Central memory CD8-positive, alpha-beta T cell (primary cell): ENCODE results near the gene ZCCHC7.

ENCODE experiments used
- ATAC-seq: fragments of 150-1000 bp; cut with Tn5 transposase; replicated peaks from 2 replicates; pipeline ENCODE4 v1.10.0; 2022; ENCODE audit warnings: mild to moderate bottlenecking, moderate FRiP score, moderate number of reproducible peaks; ENCODE audit not compliant: poor library complexity, severe bottlenecking; ENCODE audit errors: extremely low read depth
- DNase-seq, 2 donors: peaks; one replicate each; pipeline ENCODE4 v3.0.0; 2021; ENCODE audit warnings: low spot score in 2 of 2
- H3K27ac Mint-ChIP-seq: one replicate; pipeline ENCODE4 v1.8.0; 2022; ENCODE audit warnings: low read depth, mild to moderate bottlenecking, moderate library complexity, mixed read lengths
- H3K27me3 Mint-ChIP-seq: one replicate; pipeline ENCODE4 v1.8.0; 2022; ENCODE audit warnings: mixed read lengths
- H3K36me3 Mint-ChIP-seq: one replicate; pipeline ENCODE4 v1.8.0; 2022; ENCODE audit warnings: mild to moderate bottlenecking, moderate library complexity, mixed read lengths; ENCODE audit not compliant: insufficient read depth
- H3K4me1 Mint-ChIP-seq: one replicate; pipeline ENCODE4 v1.8.0; 2022; ENCODE audit warnings: mixed read lengths
- H3K4me3 Mint-ChIP-seq: one replicate; pipeline ENCODE4 v1.8.0; 2022; ENCODE audit warnings: mild to moderate bottlenecking, moderate library complexity, mixed read lengths
- H3K9me3 Mint-ChIP-seq: one replicate; pipeline ENCODE4 v1.8.0; 2022; ENCODE audit warnings: mixed read lengths

Gene ZCCHC7

GRCh38 chr9:37378613-37379004, 258.2 kb downstream of the ZCCHC7 start:
- Mint-ChIP-seq H3K27ac (no peak overlapping the region), H3K36me3 (peaks cover 1% of the 10 kb centered on the region), H3K4me3 (no peak overlapping the region), H3K27me3 (peaks cover 50% of the 10 kb centered on the region), H3K9me3 (no peaks in the 10 kb centered on the region), H3K4me1 (no peaks in the 10 kb centered on the region)
- ATAC-seq = no peak
- no peak for DNase-seq

DNA sequence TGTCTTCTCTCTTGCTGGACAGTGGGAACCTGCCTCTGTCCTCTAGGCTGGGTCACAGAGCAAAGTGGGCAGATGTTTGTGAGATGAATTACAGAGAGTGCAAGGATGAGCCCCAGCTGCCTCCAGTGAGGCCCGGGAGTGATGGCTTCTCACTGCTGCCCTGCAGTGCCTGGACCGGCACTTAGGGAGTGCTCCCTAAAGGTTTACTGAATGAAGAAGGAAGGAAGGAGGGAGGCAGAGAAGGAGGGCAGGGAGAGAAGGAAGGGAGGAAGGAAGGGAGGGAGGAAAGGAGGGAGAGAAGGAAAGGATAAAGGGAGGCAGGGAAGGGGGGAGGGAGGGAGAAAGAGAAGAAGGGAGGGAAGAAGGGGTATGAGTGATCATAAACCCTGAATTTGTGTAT, 259.5 kb downstream of the ZCCHC7 start:
- ATAC-seq = no peak
- Mint-ChIP-seq H3K4me1 (no peaks in the 10 kb centered on the region), H3K36me3 (peaks cover 1% of the 10 kb centered on the region), H3K4me3 (no peak overlapping the region), H3K27ac (no peak overlapping the region), H3K9me3 (no peaks in the 10 kb centered on the region), H3K27me3 (peaks cover 50% of the 10 kb centered on the region)
- DNase-seq = no peak

GRCh38 chr9:37380570-37380969, 260.2 kb downstream of the ZCCHC7 start:
- peaks cover 50% of the 10 kb centered on the region for H3K27me3 Mint-ChIP-seq
- DNase-seq = no peak
- H3K36me3 Mint-ChIP-seq = peaks cover 1% of the 10 kb centered on the region
- no peak overlapping the region for H3K27ac Mint-ChIP-seq
- no peak overlapping the region for H3K4me3 Mint-ChIP-seq
- no peak for ATAC-seq
- no peaks in the 10 kb centered on the region for H3K9me3 Mint-ChIP-seq
- no peaks in the 10 kb centered on the region for H3K4me1 Mint-ChIP-seq

DNA sequence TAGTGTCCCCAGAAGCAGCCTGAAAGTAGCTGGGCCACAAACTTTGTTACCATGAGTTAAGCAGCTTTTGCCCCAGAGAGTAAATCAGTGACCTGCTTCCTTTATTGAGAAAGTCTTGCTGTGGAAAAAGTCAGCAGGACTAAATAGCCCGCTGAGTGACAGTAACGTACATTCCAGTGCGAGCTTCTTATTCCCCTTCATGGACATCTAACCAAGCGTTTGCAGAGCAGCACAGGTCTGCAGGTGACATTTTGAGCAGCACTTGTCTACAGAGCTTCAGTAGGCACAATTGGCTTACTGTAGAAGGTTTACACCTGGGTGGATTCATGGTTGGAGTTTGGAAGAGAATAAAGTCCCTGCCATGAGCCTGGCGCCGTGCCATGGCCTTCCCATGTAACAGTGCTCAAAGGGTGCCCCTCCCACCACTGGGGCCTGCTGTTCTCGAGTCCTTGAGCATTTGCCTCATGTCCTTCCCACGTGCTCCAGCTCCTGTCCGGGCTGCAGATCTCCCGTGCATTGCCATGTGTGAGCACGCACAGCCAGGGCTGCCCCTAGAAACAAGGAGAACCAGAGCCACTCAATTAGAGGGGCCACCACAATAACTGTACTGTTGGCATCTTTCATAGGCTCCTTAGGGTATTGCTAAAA, 260.8 kb downstream of the ZCCHC7 start:
- ATAC-seq (no peak), DNase-seq (no peak)
- Mint-ChIP-seq H3K27ac (no peak overlapping the region), H3K4me1 (no peaks in the 10 kb centered on the region), H3K36me3 (peaks cover 1% of the 10 kb centered on the region), H3K27me3 (peaks cover 48% of the 10 kb centered on the region), H3K9me3 (no peaks in the 10 kb centered on the region), H3K4me3 (no peak overlapping the region)

DNA sequence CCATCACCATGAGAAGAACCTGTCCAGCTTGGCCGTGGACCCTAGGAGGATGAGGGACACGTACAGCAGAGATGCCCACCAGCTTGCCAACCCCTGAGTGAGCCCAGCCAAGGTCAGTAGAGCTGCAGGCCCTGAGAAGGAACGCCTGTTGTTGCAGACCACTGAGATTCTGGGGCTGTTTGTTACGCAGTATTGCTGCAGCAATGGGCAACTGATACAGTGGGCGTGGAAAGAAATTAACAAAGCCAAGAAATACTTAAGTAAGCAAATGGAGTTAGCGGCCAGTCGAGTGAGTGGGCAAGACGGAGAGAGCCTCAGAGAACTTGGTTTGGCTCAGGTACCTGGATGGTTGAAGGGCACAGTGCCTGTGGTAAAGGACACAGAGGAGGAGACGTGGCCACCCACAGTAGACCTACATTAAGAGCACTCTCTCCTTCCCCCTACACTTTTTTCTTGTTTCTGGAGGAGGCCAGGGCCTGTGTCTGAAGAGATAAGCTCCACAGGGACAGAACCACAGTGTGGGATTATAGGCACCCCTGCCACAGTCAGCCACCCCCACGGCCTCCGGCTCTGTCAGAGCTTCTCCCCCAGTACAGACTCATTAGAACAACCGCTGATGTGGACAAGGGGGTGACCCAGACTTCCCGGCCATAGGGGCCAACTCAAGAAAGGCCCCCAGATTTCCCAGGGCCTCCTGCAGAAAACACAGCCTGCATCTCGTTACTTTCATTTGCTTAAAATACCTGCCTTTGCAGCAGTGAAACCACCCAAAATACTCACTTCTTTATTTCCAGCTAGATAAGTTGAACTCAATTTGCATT, 262.0 kb downstream of the ZCCHC7 start:
- Mint-ChIP-seq H3K27ac (no peak overlapping the region), H3K27me3 (peaks cover 36% of the 10 kb centered on the region), H3K4me3 (no peak overlapping the region), H3K4me1 (no peaks in the 10 kb centered on the region), H3K36me3 (peaks cover 1% of the 10 kb centered on the region), H3K9me3 (no peaks in the 10 kb centered on the region)
- DNase-seq (no peak), ATAC-seq (no peak)

DNA sequence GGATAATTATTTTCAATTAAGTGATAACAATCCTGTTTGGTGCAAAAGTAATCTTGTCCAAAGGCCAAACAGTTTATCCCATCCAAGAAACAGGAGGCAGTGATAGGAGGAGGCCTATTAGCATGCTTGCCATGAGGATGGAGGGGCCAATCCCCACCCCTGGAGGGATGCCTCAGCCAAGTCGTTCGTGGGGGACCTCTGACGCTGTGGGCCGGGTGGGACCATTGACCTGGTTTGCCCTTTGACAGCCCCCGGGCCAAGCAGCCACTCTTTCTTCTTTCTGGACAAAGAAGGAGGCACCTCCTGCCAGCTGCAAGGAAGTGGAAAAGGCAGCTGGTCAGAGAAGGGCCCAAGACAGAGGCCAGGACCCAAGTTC, 262.6 kb downstream of the ZCCHC7 start:
- Mint-ChIP-seq H3K9me3 (no peaks in the 10 kb centered on the region), H3K27ac (no peak overlapping the region), H3K4me3 (no peak overlapping the region), H3K36me3 (peaks cover 2% of the 10 kb centered on the region), H3K4me1 (no peaks in the 10 kb centered on the region), H3K27me3 (peaks cover 30% of the 10 kb centered on the region)
- ATAC-seq = no peak
- no peak for DNase-seq

- Mint-ChIP-seq H3K4me1 (no peaks in the 10 kb centered on the region), H3K36me3 (peaks cover 4% of the 10 kb centered on the region), H3K9me3 (no peaks in the 10 kb centered on the region), H3K27ac (peak overlapping the region; percentile 44), H3K4me3 (no peak overlapping the region), H3K27me3 (peaks cover 26% of the 10 kb centered on the region)
- ATAC-seq (no peak), DNase-seq (no peak)
These were observed 263.0 kb downstream of the ZCCHC7 start for GRCh38 chr9:37383393-37383792.

DNA sequence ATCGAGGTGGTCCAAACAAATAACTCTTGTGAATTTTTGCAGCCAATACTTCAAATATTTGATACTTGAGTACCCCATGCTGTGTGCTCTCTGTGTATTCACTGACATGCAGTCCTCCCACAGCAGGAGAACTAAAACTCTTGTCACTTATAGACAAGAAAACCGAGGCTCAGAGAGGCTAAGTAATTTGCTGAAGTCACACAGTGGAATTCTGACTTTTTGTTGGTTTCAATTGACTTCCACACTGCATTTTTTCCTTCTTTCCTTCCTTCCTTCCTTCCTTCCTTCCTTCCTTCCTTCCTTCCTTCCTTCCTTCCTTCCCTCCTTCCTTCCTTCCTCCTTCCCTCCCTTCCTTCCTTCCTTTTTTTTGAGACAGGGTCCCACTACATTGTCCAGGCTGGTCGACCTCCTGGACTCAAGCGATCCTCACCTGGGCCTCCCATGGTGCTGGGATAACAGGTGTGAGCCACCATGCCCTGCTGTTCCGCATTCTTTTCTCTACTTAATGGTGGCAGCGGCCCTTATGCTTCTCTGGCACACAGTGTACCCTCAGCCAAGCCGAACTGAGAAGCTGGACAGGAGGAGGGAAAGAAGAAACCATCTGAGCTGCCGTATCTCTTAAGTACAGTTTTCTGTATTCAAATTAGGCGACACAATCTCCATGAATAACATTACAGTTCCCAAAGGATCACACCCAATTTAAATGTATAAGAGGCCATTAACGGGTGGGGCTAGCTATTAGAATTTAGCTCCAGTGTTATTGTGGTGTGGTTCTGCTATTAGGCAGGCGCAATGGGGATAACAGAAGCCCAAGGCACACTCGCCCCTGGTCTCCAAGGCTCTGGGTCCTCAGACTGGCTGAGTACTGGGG, 263.7 kb downstream of the ZCCHC7 start:
- no peaks in the 10 kb centered on the region for H3K4me1 Mint-ChIP-seq
- peaks cover 4% of the 10 kb centered on the region for H3K36me3 Mint-ChIP-seq
- H3K4me3 Mint-ChIP-seq = no peak overlapping the region
- peaks cover 20% of the 10 kb centered on the region for H3K27me3 Mint-ChIP-seq
- no peaks in the 10 kb centered on the region for H3K9me3 Mint-ChIP-seq
- DNase-seq (no peak), ATAC-seq (no peak)
- H3K27ac Mint-ChIP-seq = peak overlapping the region; percentile 44

DNA sequence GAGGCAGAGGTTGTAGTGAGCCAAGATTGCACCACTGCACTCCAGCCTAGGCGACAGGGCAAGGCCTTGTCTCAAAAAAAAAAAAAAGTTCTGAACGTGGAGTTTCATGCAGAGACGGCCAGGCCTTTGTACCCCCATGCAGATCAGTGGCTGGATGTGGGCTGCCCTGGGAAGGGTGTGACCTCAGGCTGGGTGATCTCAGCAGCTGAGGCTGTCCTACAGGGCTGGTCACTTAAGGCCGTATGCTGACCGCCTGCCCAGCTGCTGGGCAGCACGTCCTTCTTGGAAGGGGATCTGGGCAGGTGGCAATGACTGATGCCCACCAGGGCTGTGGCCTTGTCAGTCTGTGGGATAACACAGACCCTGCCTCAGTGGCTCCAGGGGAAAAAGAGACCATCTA, 264.9 kb downstream of the ZCCHC7 start:
- Mint-ChIP-seq H3K36me3 (peaks cover 2% of the 10 kb centered on the region), H3K27ac (no peak overlapping the region), H3K4me3 (no peak overlapping the region), H3K9me3 (no peaks in the 10 kb centered on the region), H3K27me3 (peaks cover 9% of the 10 kb centered on the region), H3K4me1 (no peaks in the 10 kb centered on the region)
- ATAC-seq (no peak), DNase-seq (no peak)

DNA sequence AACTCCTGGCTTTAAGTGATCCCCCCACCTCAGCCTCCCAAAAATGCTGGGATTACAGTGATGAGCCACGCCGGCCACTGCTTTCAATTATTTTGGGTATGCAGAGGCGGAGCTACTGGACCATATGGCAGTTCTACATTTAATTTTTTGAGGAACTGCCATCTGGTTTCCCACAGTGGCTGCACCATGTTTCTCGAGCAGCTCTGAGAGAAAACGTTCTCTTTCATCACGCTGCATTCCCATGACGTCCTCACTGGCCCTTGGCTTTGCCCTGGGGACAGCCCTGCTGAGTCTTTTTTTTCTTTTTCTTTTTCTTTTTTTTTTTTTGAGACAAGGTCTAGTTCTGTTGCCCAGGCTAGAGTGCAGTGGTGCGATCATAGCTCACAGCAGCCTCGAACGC, 266.6 kb downstream of the ZCCHC7 start:
- peaks cover 5% of the 10 kb centered on the region for H3K27me3 Mint-ChIP-seq
- DNase-seq (no peak), ATAC-seq (no peak)
- no peak overlapping the region for H3K4me3 Mint-ChIP-seq
- no peak overlapping the region for H3K27ac Mint-ChIP-seq
- no peaks in the 10 kb centered on the region for H3K9me3 Mint-ChIP-seq
- peaks cover 2% of the 10 kb centered on the region for H3K36me3 Mint-ChIP-seq
- H3K4me1 Mint-ChIP-seq = no peaks in the 10 kb centered on the region

DNA sequence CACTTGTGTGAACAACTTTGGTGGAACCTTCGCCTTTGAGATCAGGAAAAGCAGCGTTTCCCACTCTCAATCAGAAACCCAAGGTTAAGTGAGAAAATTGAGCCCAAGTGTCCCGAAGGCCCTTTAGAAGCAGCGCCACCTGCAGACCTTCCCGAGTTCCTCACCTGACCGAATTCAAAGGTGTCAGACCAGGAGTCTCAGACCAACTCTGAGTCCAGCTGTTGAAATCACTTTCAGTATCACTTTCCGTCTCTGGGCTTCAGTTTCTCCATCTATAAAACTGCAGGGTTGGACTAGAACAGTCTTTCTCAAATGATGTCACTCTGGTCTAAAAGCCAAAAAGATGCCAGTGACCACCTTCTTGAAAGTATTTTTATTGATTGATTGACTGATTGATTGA, 270.4 kb downstream of the ZCCHC7 start:
- ATAC-seq = no peak
- no peak overlapping the region for H3K27ac Mint-ChIP-seq
- peaks cover 2% of the 10 kb centered on the region for H3K36me3 Mint-ChIP-seq
- DNase-seq = no peak
- H3K4me3 Mint-ChIP-seq = no peak overlapping the region
- H3K9me3 Mint-ChIP-seq = no peaks in the 10 kb centered on the region
- no peaks in the 10 kb centered on the region for H3K27me3 Mint-ChIP-seq
- no peaks in the 10 kb centered on the region for H3K4me1 Mint-ChIP-seq

DNA sequence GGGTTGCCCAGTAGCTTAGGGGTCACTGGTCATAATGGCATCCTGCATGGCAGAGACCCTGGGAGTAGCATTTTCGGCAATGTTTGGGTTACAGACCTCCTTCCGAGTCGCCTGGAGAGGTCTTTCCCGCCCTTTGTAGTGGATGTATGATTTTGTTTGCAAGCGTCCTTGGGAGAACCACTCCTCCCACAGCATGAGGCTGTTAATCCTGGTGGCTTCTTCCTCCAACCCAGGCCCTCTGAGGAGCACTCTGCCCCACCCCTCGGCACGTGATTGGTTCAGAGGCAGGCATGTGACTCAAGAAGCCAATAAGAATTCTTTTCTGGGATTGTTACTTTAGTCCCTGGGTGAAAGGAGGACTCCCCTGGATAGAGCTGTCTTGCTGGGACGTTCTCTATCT, 271.9 kb downstream of the ZCCHC7 start:
- no peaks in the 10 kb centered on the region for H3K27me3 Mint-ChIP-seq
- no peak for ATAC-seq
- no peaks in the 10 kb centered on the region for H3K4me1 Mint-ChIP-seq
- DNase-seq = no peak
- H3K4me3 Mint-ChIP-seq = no peak overlapping the region
- H3K36me3 Mint-ChIP-seq = peaks cover 2% of the 10 kb centered on the region
- H3K9me3 Mint-ChIP-seq = no peaks in the 10 kb centered on the region
- H3K27ac Mint-ChIP-seq = no peak overlapping the region
